ENCODE data around the gene HM13. TPM values are rescaled to one million over a fixed set of nuclear protein-coding genes. Genes with fewer than 3 reads are reported as not detected.

Gene HM13
- total and polyA plus RNA-seq, 2 donors (not counting 3 experiments of a cell fraction or from before 2014, with no cell fraction given): 211 to 218 TPM

- Histone ChIP-seq H2AFZ (ENCODE audit: low read depth, low read length) (peak overlapping the region; percentile 13), H3K4me1 (ENCODE audit: control insufficient read depth, extremely low read depth, insufficient read depth, low read length) (peaks cover 14% of the 10 kb centered on the region), H3K4me2 (ENCODE audit: insufficient read depth, low read length) (no peak overlapping the region), H3K9ac (replicated peaks; ENCODE audit: extremely low read depth, insufficient read depth, low read length) (no peak overlapping the region), H3K79me2 (ENCODE audit: control insufficient read depth, insufficient read depth, low read length) (no peaks in the 10 kb centered on the region), H3K27ac (ENCODE audit: insufficient read depth, low read depth, low read length) (peak overlapping the region; percentile 70), H3K9me1 (replicated peaks; ENCODE audit: control insufficient read depth, extremely low read depth, insufficient read depth, low read length) (no peaks in the 10 kb centered on the region), H3K36me3 (ENCODE audit: control insufficient read depth in 2 of 2, extremely low read depth in 1 of 2, insufficient read depth in 2 of 2, low read length in 2 of 2) (no peaks in the 10 kb centered on the region), H4K20me1 (replicated peaks; ENCODE audit: control insufficient read depth, extremely low read depth, insufficient read depth, low read length) (no peaks in the 10 kb centered on the region), H3K4me3 (replicated peaks in 1 of 3; ENCODE audit: insufficient read depth in 1 of 3, low read depth in 1 of 3, low read length in 3 of 3) (no peak overlapping the region), H3K9me3 (replicated peaks; ENCODE audit: control insufficient read depth, insufficient read depth, low read length) (no peaks in the 10 kb centered on the region), H3K27me3 (ENCODE audit: control insufficient read depth in 2 of 2, insufficient read depth in 2 of 2, low read length in 2 of 2) (no peaks in the 10 kb centered on the region)
- no peak for DNase-seq (ENCODE audit: low read depth, low spot score)
- intact Hi-C loops (cut with micrococcal nuclease) (no loop called here), dilution Hi-C loops (cut with MboI; ENCODE audit: extremely low pct_ligation_motif_present, low sequenced_read_pairs) (no loop called here)
- POLR2A ChIA-PET: interaction anchor here (2.6 kb wide), 1 partner anchor 10 kb away, joined by 10 read pairs; the partner anchor contains the start of gene ID1
- CTCF ChIA-PET: interaction anchor here (1.0 to 2.6 kb wide), 5 partner anchors 8 to 38 kb away, joined by 3 to 13 read pairs (median 4); no protein-coding TSS in a partner anchor
- BruUV-seq (replicated peaks): no TSS peak
- FAIRE-seq: peak; percentile 52
- TF ChIP-seq POLR2AphosphoS5 (IDR thresholded peaks at IDR 0.05; ENCODE audit: insufficient read depth, low read depth, low read length): no peak
- TF ChIP-seq POLR2A (IDR thresholded peaks at IDR 0.05; ENCODE audit: low read depth, low read length): no peak
- TF ChIP-seq EZH2 (IDR thresholded peaks at IDR 0.05; ENCODE audit: borderline replicate concordance, low read depth, low read length, severe bottlenecking): no peak
- no peak for TF ChIP-seq GATA2 (IDR thresholded peaks at IDR 0.05; ENCODE audit: insufficient read depth, insufficient read length, low read depth, low read length)
- TF ChIP-seq JUN (IDR thresholded peaks at IDR 0.05; ENCODE audit: borderline replicate concordance, insufficient read depth, insufficient read length, low read depth): no peak
- TF ChIP-seq, protein P1, sequence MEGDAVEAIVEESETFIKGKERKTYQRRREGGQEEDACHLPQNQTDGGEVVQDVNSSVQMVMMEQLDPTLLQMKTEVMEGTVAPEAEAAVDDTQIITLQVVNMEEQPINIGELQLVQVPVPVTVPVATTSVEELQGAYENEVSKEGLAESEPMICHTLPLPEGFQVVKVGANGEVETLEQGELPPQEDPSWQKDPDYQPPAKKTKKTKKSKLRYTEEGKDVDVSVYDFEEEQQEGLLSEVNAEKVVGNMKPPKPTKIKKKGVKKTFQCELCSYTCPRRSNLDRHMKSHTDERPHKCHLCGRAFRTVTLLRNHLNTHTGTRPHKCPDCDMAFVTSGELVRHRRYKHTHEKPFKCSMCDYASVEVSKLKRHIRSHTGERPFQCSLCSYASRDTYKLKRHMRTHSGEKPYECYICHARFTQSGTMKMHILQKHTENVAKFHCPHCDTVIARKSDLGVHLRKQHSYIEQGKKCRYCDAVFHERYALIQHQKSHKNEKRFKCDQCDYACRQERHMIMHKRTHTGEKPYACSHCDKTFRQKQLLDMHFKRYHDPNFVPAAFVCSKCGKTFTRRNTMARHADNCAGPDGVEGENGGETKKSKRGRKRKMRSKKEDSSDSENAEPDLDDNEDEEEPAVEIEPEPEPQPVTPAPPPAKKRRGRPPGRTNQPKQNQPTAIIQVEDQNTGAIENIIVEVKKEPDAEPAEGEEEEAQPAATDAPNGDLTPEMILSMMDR (IDR thresholded peaks at IDR 0.05; ENCODE audit: extremely low read depth in 1 of 2, insufficient read depth in 1 of 2, low read depth in 1 of 2, low read length in 2 of 2): no peak
- TF ChIP-seq MAX (IDR thresholded peaks at IDR 0.05; ENCODE audit: insufficient read depth, insufficient read length): no peak
- no peak for TF ChIP-seq MYC (IDR thresholded peaks at IDR 0.05; ENCODE audit: low read depth, low read length)
- no peak for TF ChIP-seq FOS (IDR thresholded peaks at IDR 0.05; ENCODE audit: borderline replicate concordance, insufficient read depth, low read length)
Observed at GRCh38 chr20:31595380-31595653, 81.1 kb downstream of the HM13 start.

Data from endothelial cell of umbilical vein (primary cell).